NCI-H1694 (cell line): ENCODE measurements around the gene CDC42BPA.
"Not testable (repeated sequence)": the region's sequence is repeated elsewhere in the genome, so short reads cannot be mapped to it uniquely, and the experiment has no call there.

Experiments used
- DNase-seq: peaks from one replicate; lab custom pipeline; 2025; lab: John Stamatoyannopoulos, UW

Gene CDC42BPA

GRCh38 chr1:226960944-226961765, 357.1 kb downstream of the CDC42BPA start:
- DNase-seq = no peak

- DNase-seq = no peak
Measured at GRCh38 chr1:226960256-226960655, 358.0 kb downstream of the CDC42BPA start.

GRCh38 chr1:226958300-226958699, 360.0 kb downstream of the CDC42BPA start:
- DNase-seq = no peak

- DNase-seq = no peak
Measured at GRCh38 chr1:226957714-226958113, 360.6 kb downstream of the CDC42BPA start.

- DNase-seq = no peak
Measured at GRCh38 chr1:226956942-226957713, 361.2 kb downstream of the CDC42BPA start.

GRCh38 chr1:226955857-226956256, 362.4 kb downstream of the CDC42BPA start:
- not testable (repeated sequence) for DNase-seq

GRCh38 chr1:226954777-226955176, 363.5 kb downstream of the CDC42BPA start:
- no peak for DNase-seq

- DNase-seq = no peak
Measured at GRCh38 chr1:226954337-226954736, 364.0 kb downstream of the CDC42BPA start.

GRCh38 chr1:226953175-226953800, 365.0 kb downstream of the CDC42BPA start:
- DNase-seq = no peak

- no peak for DNase-seq
Measured at GRCh38 chr1:226952118-226952441, 366.2 kb downstream of the CDC42BPA start.

GRCh38 chr1:226951286-226952117, 366.8 kb downstream of the CDC42BPA start:
- DNase-seq = no peak

- DNase-seq = no peak
Measured at GRCh38 chr1:226950871-226951270, 367.4 kb downstream of the CDC42BPA start.

- no peak for DNase-seq
Measured at GRCh38 chr1:226950316-226950715, 368.0 kb downstream of the CDC42BPA start.

GRCh38 chr1:226949401-226949800, 368.9 kb downstream of the CDC42BPA start:
- no peak for DNase-seq

GRCh38 chr1:226948996-226949395, 369.3 kb downstream of the CDC42BPA start:
- no peak for DNase-seq

GRCh38 chr1:226948480-226948879, 369.8 kb downstream of the CDC42BPA start:
- no peak for DNase-seq

- DNase-seq = no peak
Measured at GRCh38 chr1:226948051-226948450, 370.2 kb downstream of the CDC42BPA start.

- DNase-seq = peak; percentile 33
Measured at GRCh38 chr1:226946841-226947240, 371.5 kb downstream of the CDC42BPA start.

- no peak for DNase-seq
Measured at GRCh38 chr1:226946285-226946684, 372.0 kb downstream of the CDC42BPA start.

- no peak for DNase-seq
Measured at GRCh38 chr1:226945858-226946245, 372.4 kb downstream of the CDC42BPA start.

GRCh38 chr1:226945106-226945857, 373.0 kb downstream of the CDC42BPA start:
- DNase-seq = no peak
